SJSA1 (cell line): Measurements from ENCODE around the gene MOV10L1. TPM values are rescaled to one million over a fixed set of nuclear protein-coding genes. Genes with fewer than 3 reads are reported as not detected.
A peak's percentile ranks its signal among the peaks of the same experiment; 100 is the strongest.
"Not testable (repeated sequence)": the region's sequence is repeated elsewhere in the genome, so short reads cannot be mapped to it uniquely, and the experiment has no call there.

Experiments
- DNase-seq, 2 experiments: peaks; one replicate each; pipeline ENCODE4 v3.0.0-alpha.2; 2015 to 2020; ENCODE audit warnings: low spot score in 2 of 2, low read depth in 1 of 2
- H3K27ac ChIP-seq: fragments of 250-450 bp; sonication (Bioruptor Pico); 2 replicates; pipeline ENCODE4 v1.5.1; 2020; ENCODE audit warnings: mild to moderate bottlenecking, moderate library complexity
- H3K27me3 ChIP-seq: fragments of 250-450 bp; sonication (Bioruptor Pico); replicated peaks from 2 replicates; pipeline ENCODE4 v1.5.1; 2020; ENCODE audit warnings: mild to moderate bottlenecking, moderate library complexity
- H3K36me3 ChIP-seq: fragments of 250-450 bp; sonication (Bioruptor Pico); 2 replicates; pipeline ENCODE4 v1.5.1; 2020; ENCODE audit warnings: mild to moderate bottlenecking
- H3K4me1 ChIP-seq: fragments of 250-450 bp; sonication (Bioruptor Pico); replicated peaks from 2 replicates; pipeline ENCODE4 v1.6.1; 2021; ENCODE audit warnings: mild to moderate bottlenecking
- H3K4me3 ChIP-seq: fragments of 250-450 bp; sonication (Bioruptor Pico); 2 replicates; pipeline ENCODE4 v1.5.1; 2020; ENCODE audit warnings: mild to moderate bottlenecking
- H3K9me3 ChIP-seq: fragments of 250-450 bp; sonication (Bioruptor Pico); replicated peaks from 2 replicates; pipeline ENCODE4 v1.5.1; 2020; ENCODE audit warnings: mild to moderate bottlenecking
- total RNA-seq: library from RNA; depleted of rRNA; stranded (reverse); fragments of >200 nt; shearing (Covaris generic); gene quantifications from 2 replicates; pipeline ENCODE4 v1.2.3, GENCODE V29; 2014

The MOV10L1 gene
- total RNA-seq, 1 experiment from 2014 or later: 1.7 TPM

GRCh38 chr22:50134481-50134880 lies 44.7 kb downstream of the MOV10L1 start:
- H3K36me3 ChIP-seq: no peaks in the 10 kb centered on the region
- H3K4me3 ChIP-seq: no peak overlapping the region
- H3K4me1 ChIP-seq: peaks cover 5% of the 10 kb centered on the region; the same call in 1 of the 2 replicates
- no peak overlapping the region for H3K27ac ChIP-seq
- H3K27me3 ChIP-seq: no peaks in the 10 kb centered on the region
- H3K9me3 ChIP-seq: peaks cover 3% of the 10 kb centered on the region; the same call in 1 of the 2 replicates
- DNase-seq: peak in 1 of 2 experiments; percentile 22

- DNase-seq: peak in 1 of 2 experiments; percentile 20
- no peak overlapping the region for H3K27ac ChIP-seq
- H3K4me3 ChIP-seq: no peak overlapping the region
- H3K36me3 ChIP-seq: no peaks in the 10 kb centered on the region
- peaks cover 3% of the 10 kb centered on the region; the same call in 1 of the 2 replicates for H3K9me3 ChIP-seq
- H3K27me3 ChIP-seq: no peaks in the 10 kb centered on the region
- peaks cover 3% of the 10 kb centered on the region for H3K4me1 ChIP-seq
Observed at GRCh38 chr22:50136581-50137015, 46.8 kb downstream of the MOV10L1 start.

GRCh38 chr22:50137277-50137676 lies 47.5 kb downstream of the MOV10L1 start:
- H3K36me3 ChIP-seq, H3K4me3 ChIP-seq, H3K4me1 ChIP-seq, H3K27me3 ChIP-seq, H3K27ac ChIP-seq, H3K9me3 ChIP-seq: not testable (repeated sequence)
- peak in 1 of 2 experiments; percentile 10 for DNase-seq

GRCh38 chr22:50138041-50138440 lies 48.2 kb downstream of the MOV10L1 start:
- no peaks in the 10 kb centered on the region for H3K27me3 ChIP-seq
- no peak overlapping the region for H3K4me3 ChIP-seq
- H3K27ac ChIP-seq: no peak overlapping the region
- peaks cover 7% of the 10 kb centered on the region for H3K4me1 ChIP-seq
- no peaks in the 10 kb centered on the region for H3K36me3 ChIP-seq
- peak in 1 of 2 experiments; percentile 18 for DNase-seq
- no peaks in the 10 kb centered on the region for H3K9me3 ChIP-seq

- Histone ChIP-seq H3K9me3 (no peaks in the 10 kb centered on the region), H3K4me1 (peaks cover 7% of the 10 kb centered on the region), H3K27me3 (no peaks in the 10 kb centered on the region), H3K4me3 (no peak overlapping the region), H3K36me3 (no peaks in the 10 kb centered on the region), H3K27ac (no peak overlapping the region)
- DNase-seq: peak in 1 of 2 experiments; percentile 5
Observed at GRCh38 chr22:50138988-50139387, 49.2 kb downstream of the MOV10L1 start.

GRCh38 chr22:50139843-50140415 lies 50.1 kb downstream of the MOV10L1 start:
- no peaks in the 10 kb centered on the region for H3K27me3 ChIP-seq
- H3K4me3 ChIP-seq: no peak overlapping the region
- no peaks in the 10 kb centered on the region for H3K9me3 ChIP-seq
- no peaks in the 10 kb centered on the region for H3K36me3 ChIP-seq
- peaks cover 7% of the 10 kb centered on the region for H3K4me1 ChIP-seq
- H3K27ac ChIP-seq: no peak overlapping the region
- DNase-seq: peak in 1 of 2 experiments; percentile 13

GRCh38 chr22:50140615-50141014 lies 50.8 kb downstream of the MOV10L1 start:
- Histone ChIP-seq H3K4me3 (no peak overlapping the region), H3K9me3 (no peaks in the 10 kb centered on the region), H3K36me3 (no peaks in the 10 kb centered on the region), H3K27ac (no peak overlapping the region), H3K4me1 (peaks cover 7% of the 10 kb centered on the region), H3K27me3 (no peaks in the 10 kb centered on the region)
- peak in 1 of 2 experiments; percentile 2 for DNase-seq

- DNase-seq: peak in 1 of 2 experiments; percentile 44
- Histone ChIP-seq H3K9me3 (no peaks in the 10 kb centered on the region), H3K27ac (no peak overlapping the region), H3K36me3 (no peaks in the 10 kb centered on the region), H3K27me3 (no peaks in the 10 kb centered on the region), H3K4me1 (peaks cover 7% of the 10 kb centered on the region), H3K4me3 (no peak overlapping the region)
Observed at GRCh38 chr22:50141462-50141861, 51.7 kb downstream of the MOV10L1 start.

- H3K27ac ChIP-seq: no peak overlapping the region
- peak; percentile 30 to 49 for DNase-seq
- no peaks in the 10 kb centered on the region for H3K9me3 ChIP-seq
Observed at GRCh38 chr22:50141891-50142363, 52.1 kb downstream of the MOV10L1 start.

GRCh38 chr22:50143096-50143495 lies 53.3 kb downstream of the MOV10L1 start:
- Histone ChIP-seq H3K9me3 (no peaks in the 10 kb centered on the region), H3K36me3 (no peaks in the 10 kb centered on the region), H3K4me1 (peaks cover 7% of the 10 kb centered on the region), H3K27ac (no peak overlapping the region), H3K4me3 (no peak overlapping the region), H3K27me3 (no peaks in the 10 kb centered on the region)
- peak in 1 of 2 experiments; percentile 7 for DNase-seq

More at GRCh38 chr22:50141891-50142363, 52.1 kb downstream of the MOV10L1 start:
- peaks cover 7% of the 10 kb centered on the region for H3K4me1 ChIP-seq
- no peaks in the 10 kb centered on the region for H3K27me3 ChIP-seq
- H3K4me3 ChIP-seq: no peak overlapping the region
- no peaks in the 10 kb centered on the region for H3K36me3 ChIP-seq

GRCh38 chr22:50144005-50144614 lies 54.3 kb downstream of the MOV10L1 start:
- Histone ChIP-seq H3K27ac (no peak overlapping the region), H3K36me3 (no peaks in the 10 kb centered on the region), H3K27me3 (no peaks in the 10 kb centered on the region), H3K4me1 (peaks cover 7% of the 10 kb centered on the region), H3K9me3 (no peaks in the 10 kb centered on the region), H3K4me3 (no peak overlapping the region)
- peak in 1 of 2 experiments; percentile 38 for DNase-seq

- Histone ChIP-seq H3K27ac (no peak overlapping the region), H3K9me3 (no peaks in the 10 kb centered on the region), H3K27me3 (no peaks in the 10 kb centered on the region), H3K36me3 (no peaks in the 10 kb centered on the region), H3K4me1 (peaks cover 7% of the 10 kb centered on the region), H3K4me3 (no peak overlapping the region)
- peak in 1 of 2 experiments; percentile 39 for DNase-seq
Observed at GRCh38 chr22:50145721-50146438, 56.1 kb downstream of the MOV10L1 start.

- Histone ChIP-seq H3K9me3 (no peaks in the 10 kb centered on the region), H3K27ac (no peak overlapping the region), H3K27me3 (no peaks in the 10 kb centered on the region), H3K4me3 (no peak overlapping the region), H3K4me1 (peaks cover 3% of the 10 kb centered on the region; the same call in 1 of the 2 replicates), H3K36me3 (no peaks in the 10 kb centered on the region)
- peak in 1 of 2 experiments; percentile 35 for DNase-seq
Observed at GRCh38 chr22:50146439-50147238, 56.8 kb downstream of the MOV10L1 start.
